Measurements from ENCODE around the gene PCDHB2.
"Not testable (repeated sequence)": the region's sequence is repeated elsewhere in the genome, so short reads cannot be mapped to it uniquely, and the experiment has no call there.

The PCDHB2 gene
- 0 to 2.5 (median 0) reads per million in 17 experiments for total RNA-seq

DNA sequence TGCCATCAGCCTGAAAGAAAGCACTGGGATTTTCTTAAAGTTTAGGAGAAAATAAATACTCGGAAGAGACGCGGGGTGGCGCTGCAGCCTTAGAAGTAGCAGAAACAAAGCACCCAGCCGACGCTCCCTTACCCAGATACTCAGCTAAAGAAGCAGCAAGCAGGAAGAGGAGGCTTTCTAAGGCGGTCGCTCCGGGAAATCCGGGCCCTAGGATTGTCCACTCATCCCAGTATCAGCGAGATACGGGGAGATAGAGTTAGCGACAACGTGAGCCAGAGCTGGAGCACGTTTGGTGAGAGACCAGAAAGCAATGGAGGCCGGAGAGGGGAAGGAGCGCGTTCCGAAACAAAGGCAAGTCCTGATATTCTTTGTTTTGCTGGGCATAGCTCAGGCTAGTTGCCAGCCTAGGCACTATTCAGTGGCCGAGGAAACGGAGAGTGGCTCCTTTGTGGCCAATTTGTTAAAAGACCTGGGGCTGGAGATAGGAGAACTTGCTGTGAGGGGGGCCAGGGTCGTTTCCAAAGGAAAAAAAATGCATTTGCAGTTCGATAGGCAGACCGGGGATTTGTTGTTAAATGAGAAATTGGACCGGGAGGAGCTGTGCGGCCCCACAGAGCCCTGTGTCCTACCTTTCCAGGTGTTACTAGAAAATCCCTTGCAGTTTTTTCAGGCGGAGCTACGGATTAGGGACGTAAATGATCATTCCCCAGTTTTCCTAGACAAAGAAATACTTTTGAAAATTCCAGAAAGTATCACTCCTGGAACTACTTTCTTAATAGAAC, at the start of gene PCDHB2:
PCDHB2 (plus strand) TSS at position 135 of the 782 bp plus-strand sequence; CDS start at position 311, 176 bp downstream.
- no peak for DNase-seq

DNA sequence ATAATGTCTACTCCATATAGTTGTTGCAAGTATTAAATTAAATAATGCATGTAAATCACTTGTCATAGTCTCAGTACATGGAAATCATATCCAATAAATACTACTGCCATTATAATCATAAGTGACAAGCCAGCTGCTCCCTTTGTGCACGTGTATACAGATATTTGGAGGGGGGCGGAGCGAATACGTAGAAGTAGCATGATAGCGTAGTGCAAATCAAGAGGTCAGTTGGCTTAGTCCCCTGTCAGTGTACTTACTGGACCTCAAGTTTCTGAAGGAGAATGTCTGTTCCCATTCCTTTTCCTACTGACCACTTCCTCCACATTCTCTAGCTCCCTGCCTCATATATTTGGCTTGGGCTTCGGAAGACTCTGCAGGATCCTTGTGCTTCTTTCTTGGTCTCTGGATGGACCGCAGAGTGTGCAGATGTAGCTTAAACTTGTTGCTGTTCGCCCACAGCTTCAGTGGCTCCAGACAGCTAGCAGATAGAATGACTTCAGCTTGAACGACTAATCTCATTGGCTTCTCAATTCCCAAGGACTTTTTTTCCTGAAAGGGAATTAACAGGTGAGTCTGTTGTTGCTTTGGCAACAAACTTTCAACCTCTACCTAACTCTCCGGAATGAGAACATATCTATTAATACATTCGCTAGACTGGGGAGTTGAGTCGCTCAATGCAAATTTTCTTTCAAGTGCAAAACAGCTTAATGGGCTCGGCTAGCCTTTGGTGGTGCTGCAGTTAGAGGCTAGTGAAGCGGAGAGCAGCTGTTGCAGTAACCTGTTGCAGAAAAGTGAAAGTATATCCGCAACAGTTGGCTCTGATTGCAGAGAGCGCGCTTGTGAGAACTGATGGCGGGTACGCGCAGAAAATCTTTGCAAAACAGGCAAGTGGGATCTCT, 43.5 kb upstream of the PCDHB2 start, which contains the start of gene PCDHB1:
PCDHB1 (plus strand) TSS at position 753 of the 899 bp plus-strand sequence; CDS start at position 850, 97 bp downstream.
- no peak for DNase-seq

DNA sequence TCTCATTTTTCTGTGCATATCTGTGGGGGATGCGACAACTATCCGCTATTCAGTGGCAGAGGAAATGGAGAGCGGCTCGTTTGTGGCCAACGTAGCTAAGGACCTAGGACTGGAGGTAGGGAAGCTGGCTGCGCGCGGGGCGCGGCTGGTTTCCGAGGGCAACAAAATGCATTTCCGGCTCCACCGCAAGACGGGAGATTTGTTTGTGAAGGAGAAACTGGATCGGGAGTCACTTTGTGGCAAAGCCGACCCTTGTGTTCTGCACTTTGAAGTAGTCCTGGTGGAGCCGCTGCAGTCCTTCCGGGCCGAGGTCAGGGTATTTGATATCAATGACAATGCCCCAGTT, 42.9 kb upstream of the PCDHB2 start:
- DNase-seq: no peak

DNA sequence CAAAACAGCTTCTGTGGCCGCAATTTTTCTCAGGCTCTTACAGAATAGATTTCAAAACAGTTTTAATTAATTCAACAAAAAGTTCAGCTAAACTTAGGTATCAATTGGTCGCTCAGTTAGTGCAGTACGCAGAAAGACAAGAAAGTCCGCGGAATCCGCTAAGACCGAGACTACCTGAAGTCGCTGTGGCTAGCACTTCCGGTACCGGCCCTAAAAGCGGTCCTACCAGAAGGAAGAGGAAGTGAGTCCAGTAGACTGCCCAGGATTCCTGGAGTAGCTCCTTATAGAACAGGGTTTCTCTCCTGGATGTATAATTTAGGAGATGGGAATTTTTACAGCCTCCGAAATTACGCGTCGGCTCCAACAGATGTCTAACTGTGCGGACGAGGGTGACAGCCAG, 16.6 kb upstream of the PCDHB2 start:
- DNase-seq: no peak

DNA sequence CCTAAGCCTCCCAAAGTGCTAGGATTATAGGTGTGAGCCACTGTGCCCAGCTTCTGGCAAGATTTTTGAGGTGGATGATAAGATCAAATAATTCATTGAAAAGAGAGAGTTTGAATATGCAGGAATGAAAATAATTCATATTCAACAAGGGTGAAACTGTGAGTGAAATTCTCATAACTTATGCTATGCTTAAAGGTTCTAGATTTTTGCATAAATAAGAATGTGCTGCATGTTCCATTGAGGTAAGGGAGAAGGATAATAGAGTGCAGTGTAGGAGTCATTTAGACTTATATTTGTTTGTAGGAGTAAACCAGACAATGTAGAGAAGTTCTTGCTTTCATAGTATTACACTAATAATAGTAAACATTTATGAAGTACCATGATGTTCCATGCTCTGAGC, 12.2 kb upstream of the PCDHB2 start:
- DNase-seq: no peak

DNA sequence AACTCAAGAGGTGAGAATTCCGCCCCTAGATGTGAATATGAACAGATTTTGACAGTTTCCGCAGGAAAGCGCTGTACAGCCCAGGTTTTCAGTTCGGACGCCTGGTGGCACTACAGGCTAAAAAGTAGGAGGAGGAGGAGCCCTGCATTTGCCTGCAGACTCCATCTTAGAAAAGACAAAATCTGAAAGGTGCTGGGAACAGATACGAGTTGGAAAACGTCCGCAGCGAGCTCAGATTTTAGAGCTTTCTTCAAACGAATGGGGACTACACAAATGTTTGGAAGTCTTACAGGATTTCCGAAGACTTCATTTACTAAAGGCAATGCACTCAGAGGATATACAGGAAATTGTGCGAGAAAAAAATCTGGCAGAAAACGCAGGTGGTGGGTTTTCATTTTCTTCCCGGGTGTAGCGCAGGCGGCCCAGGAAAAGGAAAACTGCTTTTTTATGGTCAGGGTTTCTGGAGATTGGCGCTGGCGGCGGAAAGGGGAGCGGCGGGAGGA, 9.9 kb upstream of the PCDHB2 start:
- peak in 3 of 4 experiments; percentile 6 to 36 (median 9) for DNase-seq

DNA sequence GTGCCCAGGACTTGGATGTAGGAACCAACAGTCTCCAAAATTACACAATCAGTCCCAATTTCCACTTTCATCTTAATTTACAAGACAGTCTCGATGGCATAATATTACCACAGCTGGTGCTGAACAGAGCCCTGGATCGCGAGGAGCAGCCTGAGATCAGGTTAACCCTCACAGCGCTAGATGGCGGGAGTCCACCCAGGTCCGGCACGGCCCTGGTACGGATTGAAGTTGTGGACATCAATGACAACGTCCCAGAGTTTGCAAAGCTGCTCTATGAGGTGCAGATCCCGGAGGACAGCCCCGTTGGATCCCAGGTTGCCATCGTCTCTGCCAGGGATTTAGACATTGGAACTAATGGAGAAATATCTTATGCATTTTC, 837 bp downstream of the PCDHB2 start:
- DNase-seq: no peak

DNA sequence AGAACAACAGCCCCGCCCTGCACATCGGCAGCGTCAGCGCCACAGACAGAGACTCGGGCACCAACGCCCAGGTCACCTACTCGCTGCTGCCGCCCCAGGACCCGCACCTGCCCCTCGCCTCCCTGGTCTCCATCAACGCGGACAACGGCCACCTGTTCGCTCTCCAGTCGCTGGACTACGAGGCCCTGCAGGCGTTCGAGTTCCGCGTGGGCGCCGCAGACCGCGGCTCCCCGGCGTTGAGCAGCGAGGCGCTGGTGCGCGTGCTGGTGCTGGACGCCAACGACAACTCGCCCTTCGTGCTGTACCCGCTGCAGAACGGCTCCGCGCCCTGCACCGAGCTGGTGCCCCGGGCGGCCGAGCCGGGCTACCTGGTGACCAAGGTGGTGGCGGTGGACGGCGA, 1.8 kb downstream of the PCDHB2 start:
- not testable (repeated sequence) for DNase-seq

DNA sequence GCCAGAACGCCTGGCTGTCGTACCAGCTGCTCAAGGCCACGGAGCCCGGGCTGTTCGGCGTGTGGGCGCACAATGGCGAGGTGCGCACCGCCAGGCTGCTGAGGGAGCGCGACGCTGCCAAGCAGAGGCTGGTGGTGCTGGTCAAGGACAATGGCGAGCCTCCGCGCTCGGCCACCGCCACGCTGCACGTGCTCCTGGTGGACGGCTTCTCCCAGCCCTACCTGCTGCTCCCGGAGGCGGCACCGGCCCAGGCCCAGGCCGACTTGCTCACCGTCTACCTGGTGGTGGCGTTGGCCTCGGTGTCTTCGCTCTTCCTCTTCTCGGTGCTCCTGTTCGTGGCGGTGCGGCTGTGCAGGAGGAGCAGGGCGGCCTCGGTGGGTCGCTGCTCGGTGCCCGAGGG, 2.2 kb downstream of the PCDHB2 start:
- DNase-seq: not testable (repeated sequence)

DNA sequence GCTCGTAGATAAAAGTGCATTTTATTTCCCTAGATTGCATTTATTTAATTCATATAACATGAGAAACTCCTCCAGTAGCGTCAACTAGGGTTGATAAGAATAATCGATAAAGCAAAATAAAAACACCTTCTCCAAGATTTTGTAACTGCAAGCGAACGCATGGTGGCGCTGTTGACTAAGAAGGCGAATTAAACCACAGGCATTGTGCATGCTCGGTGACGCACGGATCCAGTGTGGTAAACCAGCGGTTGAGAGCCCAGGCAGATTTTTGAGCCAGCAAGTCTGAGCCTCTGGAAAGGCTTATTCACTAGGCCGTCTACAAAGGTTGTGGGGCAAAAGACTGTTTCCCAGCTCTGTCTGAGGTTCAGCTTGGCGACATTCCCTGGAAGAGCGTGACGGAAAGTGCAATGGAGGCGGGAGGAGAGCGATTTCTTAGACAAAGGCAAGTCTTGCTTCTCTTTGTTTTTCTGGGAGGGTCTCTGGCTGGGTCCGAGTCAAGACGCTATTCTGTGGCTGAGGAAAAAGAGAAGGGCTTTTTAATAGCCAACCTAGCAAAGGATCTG, 5.9 kb downstream of the PCDHB2 start, which contains the start of gene PCDHB3:
PCDHB3 (plus strand) TSS at position 231 of the 563 bp plus-strand sequence; CDS start at position 408, 177 bp downstream.
- peak in 2 of 4 experiments; percentile 3 to 4 for DNase-seq

DNA sequence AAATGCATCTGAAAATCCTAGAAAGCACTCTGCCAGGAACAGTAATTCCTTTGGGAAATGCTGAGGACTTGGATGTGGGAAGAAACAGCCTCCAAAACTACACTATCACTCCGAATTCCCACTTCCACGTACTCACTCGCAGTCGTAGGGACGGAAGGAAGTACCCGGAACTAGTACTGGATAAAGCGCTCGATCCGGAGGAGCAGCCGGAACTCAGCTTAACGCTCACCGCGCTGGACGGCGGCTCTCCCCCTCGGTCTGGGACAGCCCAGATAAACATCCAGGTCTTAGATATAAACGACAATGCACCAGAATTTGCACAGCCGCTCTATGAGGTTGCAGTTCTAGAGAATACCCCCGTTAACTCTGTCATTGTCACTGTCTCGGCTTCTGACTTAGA, 6.6 kb downstream of the PCDHB2 start:
- no peak for DNase-seq

DNA sequence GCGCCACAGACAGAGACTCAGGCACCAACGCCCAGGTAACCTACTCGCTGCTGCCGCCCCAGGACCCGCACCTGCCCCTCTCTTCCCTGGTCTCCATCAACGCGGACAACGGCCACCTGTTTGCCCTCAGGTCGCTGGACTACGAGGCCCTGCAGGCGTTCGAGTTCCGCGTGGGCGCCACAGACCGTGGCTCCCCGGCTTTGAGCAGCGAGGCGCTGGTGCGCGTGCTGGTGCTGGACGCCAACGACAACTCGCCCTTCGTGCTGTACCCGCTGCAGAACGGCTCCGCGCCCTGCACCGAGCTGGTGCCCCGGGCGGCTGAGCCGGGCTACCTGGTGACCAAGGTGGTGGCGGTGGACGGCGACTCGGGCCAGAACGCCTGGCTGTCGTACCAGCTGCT, 7.7 kb downstream of the PCDHB2 start:
- not testable (repeated sequence) for DNase-seq

DNA sequence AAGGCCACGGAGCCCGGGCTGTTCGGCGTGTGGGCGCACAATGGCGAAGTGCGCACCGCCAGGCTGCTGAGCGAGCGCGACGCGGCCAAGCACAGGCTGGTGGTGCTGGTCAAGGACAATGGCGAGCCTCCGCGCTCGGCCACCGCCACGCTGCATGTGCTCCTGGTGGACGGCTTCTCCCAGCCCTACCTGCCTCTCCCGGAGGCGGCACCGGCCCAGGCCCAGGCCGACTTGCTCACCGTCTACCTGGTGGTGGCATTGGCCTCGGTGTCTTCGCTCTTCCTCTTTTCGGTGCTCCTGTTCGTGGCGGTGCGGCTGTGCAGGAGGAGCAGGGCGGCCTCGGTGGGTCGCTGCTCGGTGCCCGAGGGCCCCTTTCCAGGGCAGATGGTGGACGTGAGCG, 8.1 kb downstream of the PCDHB2 start:
- not testable (repeated sequence) for DNase-seq

DNA sequence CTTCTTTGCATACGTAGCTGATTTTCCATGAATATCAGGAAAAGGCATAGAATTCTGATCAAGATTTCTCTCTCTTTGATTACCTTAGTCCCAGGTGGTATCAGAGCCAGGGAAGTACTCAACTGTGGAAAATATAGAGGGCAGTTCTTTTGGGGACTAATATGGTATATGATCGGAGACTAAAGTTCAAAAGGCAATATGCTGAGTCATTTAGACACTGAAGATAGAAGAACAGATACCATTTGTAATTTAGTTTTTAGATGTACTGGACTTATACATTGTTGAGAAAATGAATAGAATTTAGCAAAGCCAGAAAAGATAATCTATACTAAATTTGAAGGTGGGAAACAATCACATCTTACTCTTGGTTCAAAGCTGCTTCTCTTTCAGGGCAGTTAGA, 10.9 kb downstream of the PCDHB2 start:
- no peak for DNase-seq

DNA sequence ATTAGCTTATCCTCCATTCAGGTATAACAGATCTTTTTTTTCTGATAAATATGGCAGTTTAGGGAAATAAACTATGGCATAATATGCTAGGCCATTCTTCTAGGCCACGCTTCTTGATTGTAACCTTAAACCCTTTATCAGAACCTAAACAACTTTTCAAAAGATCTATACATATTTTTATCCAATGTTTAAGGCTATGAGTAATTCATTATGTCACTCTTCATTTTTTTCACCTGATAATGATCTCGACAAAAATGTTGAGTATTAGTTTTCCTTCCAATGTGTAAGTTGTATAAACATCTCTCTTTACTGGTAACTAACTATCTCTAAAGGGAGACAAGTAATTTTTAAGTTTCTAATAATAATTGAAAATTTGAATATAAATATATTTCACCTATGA, 24.8 kb downstream of the PCDHB2 start:
- DNase-seq: no peak

DNA sequence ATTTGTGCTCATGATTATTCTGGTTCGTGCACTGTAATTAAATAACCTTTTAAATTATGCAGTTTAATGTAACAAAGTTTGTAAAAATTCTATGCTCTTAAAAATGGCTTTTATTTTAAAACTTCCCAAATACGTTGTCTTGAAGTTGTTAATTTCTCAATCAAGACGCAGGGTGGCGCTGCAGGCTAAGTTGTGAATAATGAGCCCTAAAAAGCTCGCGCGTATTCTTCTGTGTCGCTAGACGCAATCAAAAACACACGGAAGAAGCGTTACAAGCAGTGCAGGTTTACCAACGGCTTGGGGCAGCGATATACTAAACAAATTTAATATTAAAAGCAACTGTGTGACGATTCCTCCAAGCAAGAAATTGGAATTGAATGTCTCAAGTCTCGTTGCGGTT, 27.1 kb downstream of the PCDHB2 start, which contains the start of gene PCDHB4:
PCDHB4 (plus strand) TSS at position 256 of the 400 bp plus-strand sequence. CDS start 181 bp downstream, outside the sequence.
- no peak for DNase-seq

DNA sequence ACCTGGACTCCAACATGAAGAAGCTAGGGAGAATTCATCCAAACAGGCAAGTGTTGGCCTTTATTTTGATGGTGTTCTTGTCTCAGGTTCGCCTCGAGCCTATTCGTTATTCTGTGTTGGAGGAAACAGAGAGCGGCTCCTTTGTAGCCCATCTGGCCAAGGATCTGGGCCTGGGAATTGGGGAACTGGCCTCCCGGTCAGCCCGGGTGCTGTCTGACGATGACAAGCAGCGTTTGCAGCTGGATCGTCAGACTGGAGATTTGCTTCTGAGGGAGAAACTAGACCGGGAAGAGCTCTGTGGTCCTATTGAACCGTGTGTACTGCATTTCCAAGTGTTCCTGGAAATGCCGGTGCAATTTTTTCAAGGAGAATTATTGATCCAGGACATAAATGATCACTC, 27.6 kb downstream of the PCDHB2 start:
- DNase-seq: no peak

DNA sequence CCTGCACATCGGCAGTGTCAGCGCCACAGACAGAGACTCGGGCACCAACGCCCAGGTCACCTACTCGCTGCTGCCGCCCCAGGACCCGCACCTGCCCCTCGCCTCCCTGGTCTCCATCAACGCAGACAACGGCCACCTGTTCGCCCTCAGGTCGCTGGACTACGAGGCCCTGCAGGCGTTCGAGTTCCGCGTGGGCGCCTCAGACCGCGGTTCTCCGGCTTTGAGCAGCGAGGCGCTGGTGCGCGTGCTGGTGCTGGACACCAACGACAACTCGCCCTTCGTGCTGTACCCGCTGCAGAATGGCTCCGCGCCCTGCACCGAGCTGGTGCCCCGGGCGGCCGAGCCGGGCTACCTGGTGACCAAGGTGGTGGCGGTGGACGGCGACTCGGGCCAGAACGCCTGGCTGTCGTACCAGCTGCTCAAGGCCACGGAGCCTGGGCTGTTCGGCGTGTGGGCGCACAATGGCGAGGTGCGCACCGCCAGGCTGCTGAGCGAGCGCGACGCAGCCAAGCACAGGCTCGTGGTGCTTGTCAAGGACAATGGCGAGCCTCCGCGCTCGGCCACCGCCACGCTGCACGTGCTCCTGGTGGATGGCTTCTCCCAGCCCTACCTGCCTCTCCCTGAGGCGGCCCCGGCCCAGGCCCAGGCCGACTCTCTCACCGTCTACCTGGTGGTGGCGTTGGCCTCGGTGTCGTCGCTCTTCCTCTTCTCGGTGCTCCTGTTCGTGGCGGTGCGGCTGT, 29.2 kb downstream of the PCDHB2 start:
- not testable (repeated sequence) for DNase-seq

DNA sequence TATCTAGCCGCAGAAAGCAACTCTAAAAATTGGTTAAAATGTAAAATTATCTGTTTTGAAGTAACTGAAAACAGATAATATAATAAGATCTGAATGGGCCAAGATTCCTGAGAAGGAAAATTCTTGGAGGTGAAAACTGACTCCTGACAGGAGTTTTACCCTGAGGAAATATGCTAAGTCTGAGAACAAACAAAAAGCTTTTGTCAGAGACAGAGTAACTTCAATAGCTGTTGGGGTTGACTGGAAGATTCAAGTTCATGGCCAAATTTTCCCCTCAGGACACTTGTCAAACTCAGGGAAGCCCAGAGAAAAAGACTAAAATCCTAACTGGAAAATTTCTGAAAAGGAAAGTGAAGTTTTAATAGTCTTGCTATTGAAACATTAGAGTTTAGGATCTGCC, 32.9 kb downstream of the PCDHB2 start:
- no peak for DNase-seq

DNA sequence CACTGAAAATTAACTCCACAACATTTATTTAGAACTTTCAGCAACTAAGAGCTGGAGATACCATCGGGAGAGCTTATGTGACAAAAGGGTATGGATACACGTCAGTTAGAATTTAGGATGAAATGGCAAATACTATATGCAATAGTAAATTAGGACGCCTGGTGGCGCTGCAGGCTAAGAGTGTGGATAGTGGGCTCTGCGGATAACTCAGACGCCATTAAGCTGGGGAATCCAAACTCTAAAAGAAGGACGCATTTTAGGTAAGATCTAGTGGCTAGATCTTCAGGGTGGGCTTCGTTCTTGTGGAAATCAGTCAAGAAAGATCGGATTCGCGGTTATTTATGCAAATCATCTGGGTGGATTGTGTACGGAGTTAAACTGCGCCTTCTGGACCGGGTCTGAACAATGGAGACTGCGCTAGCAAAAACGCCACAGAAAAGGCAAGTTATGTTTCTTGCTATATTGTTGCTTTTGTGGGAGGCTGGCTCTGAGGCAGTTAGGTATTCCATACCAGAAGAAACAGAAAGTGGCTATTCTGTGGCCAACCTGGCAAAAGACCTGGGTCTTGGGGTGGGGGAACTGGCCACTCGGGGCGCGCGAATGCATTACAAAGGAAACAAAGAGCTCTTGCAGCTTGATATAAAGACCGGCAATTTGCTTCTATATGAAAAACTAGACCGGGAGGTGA, 40.8 kb downstream of the PCDHB2 start, which contains the start of gene PCDHB5:
PCDHB5 (plus strand) TSS at position 177 of the 688 bp plus-strand sequence; CDS start at position 406, 229 bp downstream.
- peak in 1 of 4 experiments; percentile 5 for DNase-seq

DNA sequence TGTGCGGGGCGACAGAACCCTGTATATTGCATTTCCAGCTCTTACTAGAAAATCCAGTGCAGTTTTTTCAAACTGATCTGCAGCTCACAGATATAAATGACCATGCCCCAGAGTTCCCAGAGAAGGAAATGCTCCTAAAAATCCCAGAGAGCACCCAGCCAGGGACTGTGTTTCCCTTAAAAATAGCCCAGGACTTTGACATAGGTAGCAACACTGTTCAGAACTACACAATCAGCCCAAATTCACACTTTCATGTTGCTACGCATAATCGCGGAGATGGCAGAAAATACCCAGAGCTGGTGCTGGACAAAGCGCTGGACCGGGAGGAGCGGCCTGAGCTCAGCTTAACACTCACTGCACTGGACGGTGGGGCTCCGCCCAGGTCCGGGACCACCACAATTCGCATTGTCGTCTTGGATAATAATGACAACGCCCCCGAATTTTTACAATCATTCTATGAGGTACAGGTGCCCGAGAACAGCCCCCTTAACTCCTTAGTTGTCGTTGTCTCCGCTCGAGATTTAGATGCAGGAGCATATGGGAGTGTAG, 41.4 kb downstream of the PCDHB2 start:
- no peak for DNase-seq
